Measurements from ENCODE around the gene PTPN18. TPM values are rescaled to one million over a fixed set of nuclear protein-coding genes. Genes with fewer than 3 reads are reported as not detected.
"Not testable (repeated sequence)": the region's sequence is repeated elsewhere in the genome, so short reads cannot be mapped to it uniquely, and the experiment has no call there.

The PTPN18 gene
- total RNA-seq, 1 donor from 2014 or later: 32.4 TPM

DNA sequence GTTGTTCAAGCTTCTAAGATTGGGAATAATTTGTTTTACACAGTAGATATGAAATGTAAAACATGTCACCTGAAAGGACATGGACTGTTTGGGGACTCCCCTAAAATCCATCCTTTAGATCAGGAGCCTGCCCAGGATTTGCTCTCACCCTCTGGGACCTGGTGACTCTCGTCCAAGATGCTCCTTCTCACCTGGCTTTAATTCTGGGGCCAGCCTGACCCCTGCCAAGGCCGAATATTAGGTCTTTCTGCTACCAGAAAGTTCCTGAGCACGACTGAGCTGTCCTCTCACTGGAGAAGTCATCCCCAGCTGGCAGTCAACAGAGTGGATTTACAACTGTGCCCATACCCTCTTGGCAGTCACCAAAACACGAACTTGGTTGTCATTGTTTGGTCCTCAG is 25.3 kb downstream of the PTPN18 start:
- no peak for DNase-seq (ENCODE audit: low read depth)

DNA sequence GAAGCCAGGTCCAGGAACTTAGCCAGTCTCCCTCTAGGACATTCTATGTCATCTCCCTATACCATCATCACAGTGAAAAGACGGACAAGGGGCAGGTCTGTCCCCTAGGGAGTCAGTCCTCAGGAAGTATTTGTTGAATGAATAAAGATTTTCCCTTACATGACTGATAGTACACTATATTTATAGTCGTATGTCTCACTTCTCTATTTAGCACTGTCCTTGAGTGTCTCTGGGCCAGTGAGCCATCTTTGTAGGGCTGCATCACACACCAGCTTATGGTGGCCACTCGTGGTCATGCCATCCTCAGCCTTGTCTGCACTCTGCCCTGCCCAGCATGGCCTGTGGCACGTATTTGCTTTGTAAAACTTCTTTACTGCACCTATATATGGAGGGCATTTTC is 25.8 kb downstream of the PTPN18 start:
- DNase-seq (ENCODE audit: low read depth): no peak

DNA sequence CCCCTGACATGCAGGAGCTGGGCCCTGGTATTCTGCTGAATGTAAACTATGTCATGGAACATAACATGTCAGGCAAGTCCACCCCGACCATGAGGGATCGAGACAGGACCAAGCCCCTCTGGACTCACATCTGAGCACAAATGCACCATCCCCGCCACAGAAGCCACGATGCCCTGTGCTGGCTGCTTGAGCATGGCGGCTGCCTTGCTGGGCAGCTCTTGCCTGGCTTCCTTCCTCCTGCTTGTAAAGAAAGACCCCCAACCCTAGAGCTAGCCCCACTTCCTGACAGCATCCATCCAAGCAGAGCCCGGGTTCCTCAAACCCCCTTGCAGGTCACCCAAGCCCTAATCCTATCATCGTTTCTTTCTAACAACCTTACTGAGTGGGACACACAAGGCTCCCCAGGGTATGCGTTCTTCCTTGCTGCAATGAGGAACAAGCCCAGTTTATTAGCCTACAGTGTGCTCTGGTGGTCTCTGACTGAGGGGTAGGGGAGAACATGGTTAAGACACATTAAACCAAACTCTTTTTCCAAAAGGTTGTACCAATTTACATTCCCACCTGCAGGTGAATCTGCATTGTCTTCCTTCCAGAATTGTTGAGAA is 26.6 kb downstream of the PTPN18 start:
- no peak for DNase-seq (ENCODE audit: low read depth)

DNA sequence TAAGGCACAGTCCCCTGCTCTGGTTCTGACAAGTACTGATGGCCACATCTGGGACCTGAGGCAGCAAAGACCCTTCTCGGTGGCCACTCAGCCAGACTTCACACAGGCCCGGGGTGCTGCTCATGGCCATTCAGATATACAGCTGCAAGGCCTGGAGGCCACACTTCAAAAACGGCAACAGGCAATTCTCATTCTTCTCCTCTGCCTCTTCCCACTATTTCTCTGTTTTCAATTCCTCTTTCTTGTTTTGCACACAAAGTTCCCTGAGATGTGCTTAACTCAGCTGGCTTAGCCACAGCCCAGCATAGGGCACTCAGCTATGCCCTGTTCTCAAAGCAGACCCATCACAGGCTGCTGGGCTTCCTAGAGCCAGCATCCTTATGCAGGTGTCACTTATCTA is 29.9 kb downstream of the PTPN18 start:
- DNase-seq (ENCODE audit: low read depth): no peak

DNA sequence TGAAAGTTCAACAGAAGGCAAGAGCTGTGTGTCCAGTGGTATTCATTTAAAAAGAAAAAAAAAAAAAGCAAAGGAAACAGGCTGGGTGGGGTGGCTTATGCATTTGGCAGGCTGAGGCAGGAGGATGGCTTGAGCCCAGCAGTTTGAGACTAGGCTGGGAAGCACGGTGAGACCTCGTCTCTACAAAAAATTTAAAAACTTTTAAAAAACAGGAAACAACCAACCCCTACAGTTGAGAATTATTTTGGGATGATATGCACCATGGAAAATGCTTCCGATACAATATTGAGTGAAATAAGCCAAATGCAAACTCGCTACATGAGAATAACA is 31.2 kb downstream of the PTPN18 start:
- DNase-seq (ENCODE audit: low read depth): no peak

DNA sequence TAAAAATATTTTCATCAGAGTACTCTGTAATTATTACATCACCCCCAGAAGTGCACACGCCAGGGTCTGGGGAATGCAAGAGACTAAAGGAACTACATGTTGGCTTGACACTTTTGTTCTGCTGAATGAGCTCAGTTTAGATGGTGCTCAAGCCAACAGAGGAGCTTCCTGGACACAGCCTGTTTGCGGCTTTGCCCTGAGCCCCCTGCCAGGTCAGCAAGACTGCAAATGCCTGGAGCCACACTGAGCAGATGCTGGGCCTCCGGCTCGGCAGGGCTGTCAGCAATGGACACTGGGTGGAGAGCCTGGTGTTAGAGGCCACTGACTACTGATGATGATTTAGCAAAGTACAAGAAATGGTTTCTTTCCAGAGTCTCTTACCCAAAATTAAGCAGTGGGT is 31.9 kb downstream of the PTPN18 start:
- DNase-seq (ENCODE audit: low read depth): no peak

DNA sequence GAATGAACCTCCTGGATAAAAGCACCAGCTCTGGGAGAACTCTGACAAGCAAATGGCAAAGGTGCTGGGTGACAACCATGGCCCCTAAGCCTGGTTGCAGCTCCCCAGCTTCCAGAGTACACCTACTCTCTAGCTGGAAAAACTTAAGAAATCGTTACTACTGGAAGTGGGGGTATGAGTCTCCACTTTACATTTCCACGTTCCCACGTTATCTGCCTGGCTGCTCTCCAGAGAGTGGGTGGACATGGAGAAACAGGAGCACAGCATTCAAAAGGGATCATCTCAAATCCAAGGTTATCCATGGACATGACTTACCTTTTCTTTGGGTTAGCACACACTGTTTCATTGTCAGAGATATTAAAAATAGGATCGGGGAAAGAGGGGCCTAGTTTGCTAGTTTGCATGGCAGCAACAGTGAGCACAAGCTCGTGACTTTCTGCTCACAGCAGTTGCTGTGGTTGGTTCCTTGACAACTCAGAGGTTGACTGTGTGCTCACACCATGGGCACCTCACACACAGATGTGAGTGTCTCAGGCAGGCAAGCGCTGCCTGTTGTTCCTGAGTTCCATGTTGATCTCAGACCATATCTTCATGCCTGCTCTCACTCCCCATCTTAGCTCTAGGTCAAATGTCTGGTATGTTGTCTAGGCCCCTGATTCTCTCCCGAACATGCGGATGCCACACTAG is 32.5 kb downstream of the PTPN18 start:
- no peak for DNase-seq (ENCODE audit: low read depth)

DNA sequence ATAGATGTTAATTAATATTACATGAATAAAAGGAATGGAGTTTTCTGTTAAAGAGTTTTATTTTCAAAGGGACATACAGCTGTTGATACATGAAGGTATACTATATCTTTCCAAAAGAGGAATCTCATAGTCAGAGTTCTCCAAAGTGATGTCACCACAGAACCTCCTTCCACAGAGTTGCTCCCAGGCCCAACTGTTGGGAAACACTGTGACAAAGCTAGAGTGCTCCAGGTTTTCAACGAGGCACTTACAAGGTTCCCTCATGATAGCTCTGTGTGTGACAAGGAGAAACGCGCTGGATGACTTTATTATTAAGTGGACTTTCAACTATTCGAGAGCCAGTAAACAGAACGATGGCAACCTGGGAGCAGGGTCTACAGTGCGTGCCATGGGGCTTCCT is 33.5 kb downstream of the PTPN18 start:
- DNase-seq (ENCODE audit: low read depth): no peak

DNA sequence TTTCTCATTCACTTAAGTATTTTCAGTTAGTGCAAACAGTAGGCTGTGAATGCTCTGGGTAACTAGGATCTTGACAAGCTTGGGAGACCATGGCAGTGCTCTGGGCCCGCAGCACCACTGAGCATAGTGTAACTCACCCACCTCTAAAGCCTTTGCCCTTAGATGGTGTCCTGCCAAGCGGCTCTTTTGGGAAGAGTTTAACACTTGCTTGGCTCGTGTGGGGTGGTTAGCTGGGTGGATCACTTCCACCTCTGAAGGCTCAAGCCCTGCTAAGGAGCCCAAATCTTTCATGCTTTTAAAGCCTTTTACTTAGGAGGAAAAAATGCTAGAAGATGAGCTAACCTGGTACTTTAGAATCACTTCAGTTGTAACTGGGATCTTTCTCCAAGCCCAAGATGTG is 33.9 kb downstream of the PTPN18 start:
- no peak for DNase-seq (ENCODE audit: low read depth)

DNA sequence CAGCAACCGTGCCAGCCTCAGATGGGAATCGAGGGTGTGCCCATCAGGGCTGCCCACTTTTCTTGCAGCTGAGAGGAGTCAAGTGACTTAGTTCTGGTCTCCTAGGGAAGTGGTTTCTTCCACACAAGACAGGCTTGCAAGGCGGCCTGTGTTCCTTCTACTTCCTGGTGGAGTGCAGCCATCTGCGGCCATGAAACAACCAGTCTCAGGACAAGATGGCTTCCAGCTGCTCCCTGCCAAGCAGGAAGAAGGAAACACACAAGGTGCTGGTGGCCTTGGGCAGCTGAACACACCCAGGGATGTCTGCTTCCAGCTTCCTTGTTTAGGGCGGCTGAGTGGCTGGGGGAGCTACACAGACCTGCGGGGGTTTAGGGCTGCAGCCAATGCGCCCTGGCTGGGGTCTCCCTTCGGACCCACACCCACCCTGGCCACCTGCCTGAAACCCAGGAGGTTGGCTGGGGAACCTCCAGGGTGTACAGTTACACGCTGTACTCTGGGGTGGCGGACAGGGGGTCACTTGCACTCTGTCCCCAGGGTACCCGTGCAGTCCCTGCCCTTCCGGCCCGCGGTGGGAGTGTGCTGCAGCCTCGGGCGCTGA is 34.7 kb downstream of the PTPN18 start:
- DNase-seq (ENCODE audit: low read depth): peak; percentile 51

DNA sequence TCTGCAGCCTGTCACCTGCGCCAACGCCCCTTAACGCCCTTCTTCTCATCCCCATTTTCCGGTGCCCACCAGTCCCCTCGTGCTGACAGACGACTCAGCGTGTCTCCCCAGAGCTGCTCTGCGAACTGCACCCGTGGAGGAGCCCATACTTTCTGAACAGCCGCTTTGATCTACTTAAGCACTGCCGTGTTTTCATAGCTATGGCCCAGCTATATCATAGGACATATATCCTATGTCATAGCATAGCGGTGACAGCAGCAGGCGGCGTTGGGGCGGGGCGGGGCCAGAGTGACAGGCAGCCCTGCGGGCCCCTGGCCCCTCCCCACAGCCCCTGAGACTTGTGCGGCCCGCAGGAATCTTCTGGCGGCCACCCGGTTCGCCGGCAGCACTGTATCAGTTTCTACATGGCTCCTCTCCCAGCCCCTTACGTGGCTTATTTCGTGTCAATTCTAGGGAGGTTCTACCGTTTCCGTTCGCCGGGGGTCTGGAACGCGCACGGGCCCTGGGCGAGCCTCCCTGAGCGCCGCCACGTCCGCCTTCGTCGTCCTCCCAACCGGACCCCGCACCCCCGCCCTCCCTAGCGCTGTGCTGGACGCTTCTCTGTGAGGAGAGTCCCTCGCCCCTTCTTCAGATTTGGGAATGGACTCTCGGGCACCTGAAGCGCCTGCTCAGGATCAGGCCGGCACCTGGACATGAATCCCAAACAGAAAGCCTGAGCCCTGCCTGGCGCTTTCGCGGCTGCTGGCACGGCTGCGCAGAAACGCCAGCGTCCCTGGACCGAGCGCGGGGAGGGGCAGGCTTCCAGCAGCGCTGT is 35.4 kb downstream of the PTPN18 start:
- DNase-seq (ENCODE audit: low read depth): peak; percentile 49

DNA sequence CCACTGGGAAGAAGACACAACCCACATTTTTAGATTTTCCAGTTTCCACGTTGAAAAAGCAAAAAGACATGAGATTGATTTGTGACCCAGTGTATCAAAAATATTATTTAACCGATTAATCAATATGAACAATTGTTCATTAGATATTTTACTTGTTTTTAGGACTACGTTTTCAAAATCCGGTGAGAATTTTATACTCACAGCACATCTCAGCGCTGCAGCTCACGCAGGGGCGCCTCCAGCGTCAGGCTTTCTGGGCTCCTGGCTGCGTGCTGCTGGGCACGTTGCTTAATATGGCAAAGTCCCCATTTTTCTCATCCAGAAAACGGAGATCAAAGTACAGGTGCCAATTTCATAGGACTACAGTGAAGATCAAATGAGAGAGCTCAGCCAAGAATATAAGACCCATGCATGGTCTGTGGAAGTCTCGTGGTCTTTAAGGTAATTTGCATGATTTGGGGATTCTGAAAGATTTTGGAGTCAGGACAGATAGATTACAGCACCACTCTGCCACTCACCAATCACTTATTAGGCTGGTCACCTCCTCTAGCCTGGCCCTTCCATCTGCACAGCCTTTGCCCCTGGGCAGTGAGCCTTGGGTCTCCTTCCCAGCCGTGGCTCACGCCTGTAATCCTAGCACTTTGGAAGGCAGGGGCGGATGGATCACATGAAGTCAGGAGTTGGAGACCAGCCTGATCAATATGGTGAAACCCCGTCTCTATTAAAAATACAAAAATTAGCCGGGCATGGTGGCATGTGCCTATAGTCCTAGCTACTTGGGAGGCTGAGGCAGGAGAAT is 36.2 kb downstream of the PTPN18 start:
- no peak for DNase-seq (ENCODE audit: low read depth)

DNA sequence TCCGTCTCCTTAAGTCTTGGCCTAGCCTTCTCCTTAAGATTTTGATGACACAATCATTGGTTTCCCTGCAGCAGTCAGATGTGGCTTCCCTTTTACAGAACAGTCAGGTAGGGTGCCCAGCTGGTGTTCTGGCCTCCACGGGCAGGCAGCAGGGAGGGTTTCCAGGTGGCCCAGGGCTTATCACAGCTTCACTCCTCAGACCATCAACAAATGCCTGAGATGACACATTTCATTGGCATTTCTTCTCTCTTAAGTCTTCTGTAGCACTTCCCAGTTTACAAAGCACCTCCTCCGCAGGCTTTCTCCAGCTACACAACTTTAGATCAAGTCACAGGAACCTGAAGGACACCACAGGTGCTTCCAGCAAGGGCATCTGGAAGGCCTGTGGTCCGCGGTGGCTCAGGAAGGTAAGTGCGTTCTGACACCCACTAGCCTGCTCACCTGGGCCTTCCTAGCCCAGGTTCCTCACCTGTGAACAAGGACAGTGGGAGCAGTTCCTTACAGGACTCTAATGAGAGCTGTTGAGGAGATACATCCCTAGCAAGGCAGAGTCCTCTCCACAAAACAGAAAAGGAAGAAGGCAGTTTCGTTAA is 37.6 kb downstream of the PTPN18 start:
- DNase-seq (ENCODE audit: low read depth): peak; percentile 48

DNA sequence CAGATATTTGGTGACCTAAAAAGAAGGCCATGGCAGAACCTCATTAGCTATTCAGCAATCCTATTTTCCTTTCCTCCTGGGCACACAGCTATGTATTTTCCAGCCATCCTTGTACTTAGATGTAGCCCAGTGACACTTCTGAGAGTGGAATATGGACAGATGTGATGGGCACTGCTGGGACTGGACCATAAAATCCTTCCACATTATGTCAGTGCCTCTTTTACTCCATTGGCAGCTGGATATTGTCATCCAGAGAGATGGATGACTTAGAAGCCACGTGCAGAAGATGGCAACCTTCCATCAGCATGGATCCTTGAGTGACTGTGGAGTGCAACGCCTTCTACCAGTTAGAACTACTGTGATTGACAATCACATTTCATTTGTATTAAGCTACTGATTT is 50.4 kb downstream of the PTPN18 start:
- not testable (repeated sequence) for DNase-seq (ENCODE audit: low read depth)

DNA sequence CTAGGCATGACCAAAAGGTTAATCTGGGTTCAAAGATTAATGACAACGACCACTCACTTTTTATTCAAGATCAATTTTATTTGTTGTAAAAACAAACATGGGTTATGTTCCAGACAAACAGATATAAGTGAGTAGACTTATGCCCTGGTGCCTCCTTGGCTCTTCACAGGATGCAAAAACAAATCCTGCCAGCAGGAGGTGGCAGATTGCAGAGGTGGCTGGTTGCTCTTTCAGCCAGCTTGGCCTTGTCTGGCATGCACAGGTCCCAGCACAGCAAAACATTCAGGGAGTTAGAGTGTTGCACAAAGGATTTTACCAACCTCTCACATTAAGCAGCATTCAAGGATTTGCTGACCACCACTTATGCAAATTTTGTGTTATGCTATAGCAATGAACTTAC is 60.8 kb downstream of the PTPN18 start:
- DNase-seq (ENCODE audit: low read depth): not testable (repeated sequence)

DNA sequence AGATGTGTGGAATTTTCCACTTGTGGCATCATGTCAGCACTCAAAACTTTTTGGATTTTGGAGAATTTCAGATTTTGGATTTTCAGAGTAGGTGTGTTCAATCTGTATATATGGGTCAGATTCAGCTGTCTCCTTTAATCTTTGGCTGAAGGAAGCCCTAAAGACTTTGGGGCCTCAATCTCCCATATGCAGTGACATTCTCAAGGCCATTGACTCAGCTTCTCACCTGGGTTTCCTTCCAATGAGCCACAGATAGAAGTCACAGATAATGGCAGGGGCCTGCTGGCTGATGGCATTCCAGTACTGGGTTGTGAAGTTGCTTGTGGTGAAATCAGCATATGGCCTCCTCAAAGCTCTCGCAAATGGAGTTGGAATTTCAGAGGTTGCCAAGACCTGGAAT is 63.0 kb downstream of the PTPN18 start:
- DNase-seq (ENCODE audit: low read depth): not testable (repeated sequence)

Other genes with a start within 250 kb of the PTPN18 start
- not detected in 2 replicates for gene POTEF, start 226.8 kb upstream of the PTPN18 start, total RNA-seq
- gene CCDC74B, start 210.9 kb upstream of the PTPN18 start, total RNA-seq: 0.87 and 7.2 TPM in 2 replicates
- 13.9 and 29.6 TPM in 2 replicates for gene SMPD4, start 174.5 kb upstream of the PTPN18 start, total RNA-seq
- gene MZT2B, start 173.8 kb upstream of the PTPN18 start, total RNA-seq: 59.8 and 179 TPM in 2 replicates
- not detected in 2 replicates for gene TUBA3E, start 157.6 kb upstream of the PTPN18 start, total RNA-seq
- gene IMP4, start 13.2 kb upstream of the PTPN18 start, total RNA-seq: 96.5 and 102 TPM in 2 replicates
- gene POTEI, start 153.3 kb downstream of the PTPN18 start, total RNA-seq: not detected in 2 replicates
- not detected in 2 replicates for gene CFC1B, start 165.2 kb downstream of the PTPN18 start, total RNA-seq
- gene CFC1, start 243.5 kb downstream of the PTPN18 start, total RNA-seq: not detected in 2 replicates